H9 (cell line): ENCODE measurements around the gene MALL. TPM values are rescaled to one million over a fixed set of nuclear protein-coding genes. Genes with fewer than 3 reads are reported as not detected.
"Not testable (repeated sequence)": the region's sequence is repeated elsewhere in the genome, so short reads cannot be mapped to it uniquely, and the experiment has no call there.

Experiments
- DNase-seq: peaks from one replicate; pipeline ENCODE4 v3.0.0-alpha.2; 2017
- H2AFZ ChIP-seq: one replicate; pipeline ENCODE4 v1.6.1; 2013; ENCODE audit warnings: mild to moderate bottlenecking, low read length, control low read depth, moderate library complexity
- H2AK5ac ChIP-seq: 2 replicates; pipeline ENCODE4 v1.6.1; 2013; ENCODE audit warnings: low read length, control low read depth, mixed read lengths; ENCODE audit not compliant: insufficient read length
- H2BK120ac ChIP-seq: one replicate; pipeline ENCODE4 v1.6.1; 2013; ENCODE audit warnings: low read depth, mild to moderate bottlenecking, low read length, control low read depth, inconsistent platforms; ENCODE audit not compliant: poor library complexity, severe bottlenecking
- H2BK12ac ChIP-seq: 2 replicates; pipeline ENCODE4 v1.6.1; 2013; ENCODE audit warnings: low read length, control low read depth, mixed read lengths, low read depth; ENCODE audit not compliant: insufficient read length
- H2BK15ac ChIP-seq: 2 replicates; pipeline ENCODE4 v1.6.1; 2013; ENCODE audit warnings: low read depth, low read length, control low read depth
- H2BK20ac ChIP-seq: one replicate; pipeline ENCODE4 v1.6.1; 2013; ENCODE audit warnings: low read depth, mild to moderate bottlenecking, low read length, control low read depth, inconsistent platforms; ENCODE audit not compliant: poor library complexity, severe bottlenecking
- H2BK5ac ChIP-seq: 2 replicates; pipeline ENCODE4 v1.6.1; 2013; ENCODE audit warnings: low read length, control low read depth, mixed read lengths; ENCODE audit not compliant: insufficient read length
- H3K14ac ChIP-seq: 2 replicates; pipeline ENCODE4 v1.6.1; 2013; ENCODE audit warnings: low read length, control low read depth; ENCODE audit not compliant: insufficient read depth
- H3K18ac ChIP-seq: 2 replicates; pipeline ENCODE4 v1.6.1; 2013; ENCODE audit warnings: low read depth, mild to moderate bottlenecking, mixed read lengths, low read length, control low read depth; ENCODE audit not compliant: insufficient read length
- H3K23ac ChIP-seq: 2 replicates; pipeline ENCODE4 v1.6.1; 2013; ENCODE audit warnings: low read length, control low read depth, mixed read lengths, low read depth; ENCODE audit not compliant: insufficient read length
- H3K23me2 ChIP-seq: 2 replicates; pipeline ENCODE4 v1.6.1; 2013; ENCODE audit warnings: low read depth, mild to moderate bottlenecking, mixed read lengths, low read length, control low read depth; ENCODE audit not compliant: insufficient read length, poor library complexity, severe bottlenecking
- H3K27ac ChIP-seq: 2 replicates; pipeline ENCODE4 v1.5.1; 2013; ENCODE audit warnings: low read length, control low read depth, mixed read lengths, low read depth; ENCODE audit not compliant: insufficient read length
- H3K27me3 ChIP-seq: 2 replicates; pipeline ENCODE4 v1.6.1; 2013; ENCODE audit warnings: low read length, control low read depth, inconsistent platforms; ENCODE audit not compliant: insufficient read depth
- H3K4ac ChIP-seq: 2 replicates; pipeline ENCODE4 v1.6.1; 2013; ENCODE audit warnings: low read depth, mild to moderate bottlenecking, control low read depth, inconsistent platforms, low read length, moderate library complexity
- H3K4me1 ChIP-seq: 2 replicates; pipeline ENCODE4 v1.6.1; 2013; ENCODE audit warnings: low read length, control low read depth, inconsistent platforms; ENCODE audit not compliant: insufficient read depth
- H3K4me2 ChIP-seq: 2 replicates; pipeline ENCODE4 v1.6.1; 2013; ENCODE audit warnings: low read length, control low read depth, mixed read lengths; ENCODE audit not compliant: insufficient read length, insufficient read depth
- H3K56ac ChIP-seq: 2 replicates; pipeline ENCODE4 v1.6.1; 2013; ENCODE audit warnings: low read depth, mild to moderate bottlenecking, mixed read lengths, low read length, control low read depth; ENCODE audit not compliant: insufficient read length
- H3K79me1 ChIP-seq: 2 replicates; pipeline ENCODE4 v1.6.1; 2013; ENCODE audit warnings: low read depth, mild to moderate bottlenecking, moderate library complexity, low read length, control low read depth, inconsistent platforms; ENCODE audit not compliant: insufficient read depth, poor library complexity, severe bottlenecking
- H3K79me2 ChIP-seq: 2 replicates; pipeline ENCODE4 v1.6.1; 2013; ENCODE audit warnings: low read length, control low read depth, inconsistent platforms; ENCODE audit not compliant: insufficient read depth
- H3K9ac ChIP-seq: 2 replicates; pipeline ENCODE4 v1.6.1; 2013; ENCODE audit warnings: low read length, control low read depth, mixed read lengths; ENCODE audit not compliant: insufficient read length; ENCODE audit errors: extremely low read depth
- H3K9me3 ChIP-seq: one replicate; pipeline ENCODE4 v1.6.1; 2013; ENCODE audit warnings: low read depth, low read length, inconsistent platforms; ENCODE audit not compliant: control insufficient read depth
- H3T11ph ChIP-seq: one replicate; pipeline ENCODE4 v1.6.1; 2013; ENCODE audit warnings: mild to moderate bottlenecking, low read length, control low read depth, inconsistent platforms
- H4K20me1 ChIP-seq: one replicate; pipeline ENCODE4 v1.6.1; 2013; ENCODE audit not compliant: control insufficient read depth, insufficient read length, insufficient read depth
- H4K5ac ChIP-seq: 2 replicates; pipeline ENCODE4 v1.6.1; 2013; ENCODE audit warnings: low read depth, mild to moderate bottlenecking, mixed read lengths, low read length, control low read depth; ENCODE audit not compliant: insufficient read length
- H4K8ac ChIP-seq: replicated peaks from 2 replicates; pipeline ENCODE4 v1.6.1; 2013; ENCODE audit warnings: low read length, control low read depth, mixed read lengths, low read depth; ENCODE audit not compliant: insufficient read length
- H4K91ac ChIP-seq: 2 replicates; pipeline ENCODE4 v1.6.1; 2013; ENCODE audit warnings: low read depth, mild to moderate bottlenecking, moderate library complexity, mixed read lengths, low read length, control low read depth; ENCODE audit not compliant: insufficient read length
- H3K27ac Mint-ChIP-seq, 3 experiments: 2 replicates in 2 of 3; 3 replicates in 1 of 3; pipeline ENCODE4 v1.8.0; 2020 to 2021; ENCODE audit warnings: mixed read lengths in 3 of 3, mild to moderate bottlenecking in 1 of 3, moderate library complexity in 1 of 3
- H3K27me3 Mint-ChIP-seq: 2 replicates; pipeline ENCODE4 v1.8.0; 2021; ENCODE audit warnings: low read depth, mild to moderate bottlenecking, moderate library complexity, mixed read lengths
- H3K36me3 Mint-ChIP-seq, 3 experiments: 2 replicates in 2 of 3; 3 replicates in 1 of 3; pipeline ENCODE4 v1.8.0; 2020 to 2021; ENCODE audit warnings: low read depth in 3 of 3, mixed read lengths in 3 of 3; ENCODE audit not compliant: insufficient read depth in 1 of 3
- H3K4me1 Mint-ChIP-seq, 2 experiments: 2 replicates each; pipeline ENCODE4 v1.8.0; 2020; ENCODE audit warnings: mixed read lengths in 2 of 2
- H3K4me3 Mint-ChIP-seq, 2 experiments: 2 replicates in 1 of 2; 3 replicates in 1 of 2; pipeline ENCODE4 v1.8.0; 2020 to 2021; ENCODE audit warnings: mild to moderate bottlenecking in 2 of 2, mixed read lengths in 2 of 2, moderate library complexity in 1 of 2
- H3K9me3 Mint-ChIP-seq, 2 experiments: 2 replicates in 1 of 2; 3 replicates in 1 of 2; pipeline ENCODE4 v1.8.0; 2020; ENCODE audit warnings: mild to moderate bottlenecking in 2 of 2, mixed read lengths in 2 of 2, moderate library complexity in 1 of 2
- WGBS: extraction: QIAGEN DNeasy Blood & Tissue Kit; methylation state at CpG from one replicate; pipeline ENCODE4 v1.1.7; 2013; ENCODE audit warnings: missing lambda C conversion rate, low lambda C conversion rate, mixed read lengths; ENCODE audit not compliant: insufficient read length; ENCODE audit errors: extremely low coverage; 5-methylcytosine and 5-hydroxymethylcytosine counted together
- total RNA-seq: library from RNA; stranded (reverse); gene quantifications from 2 replicates; pipeline ENCODE4 v1.2.1, GENCODE V29; 2021

The MALL gene
- total RNA-seq, 1 experiment from 2014 or later, result 5.0 TPM

DNA sequence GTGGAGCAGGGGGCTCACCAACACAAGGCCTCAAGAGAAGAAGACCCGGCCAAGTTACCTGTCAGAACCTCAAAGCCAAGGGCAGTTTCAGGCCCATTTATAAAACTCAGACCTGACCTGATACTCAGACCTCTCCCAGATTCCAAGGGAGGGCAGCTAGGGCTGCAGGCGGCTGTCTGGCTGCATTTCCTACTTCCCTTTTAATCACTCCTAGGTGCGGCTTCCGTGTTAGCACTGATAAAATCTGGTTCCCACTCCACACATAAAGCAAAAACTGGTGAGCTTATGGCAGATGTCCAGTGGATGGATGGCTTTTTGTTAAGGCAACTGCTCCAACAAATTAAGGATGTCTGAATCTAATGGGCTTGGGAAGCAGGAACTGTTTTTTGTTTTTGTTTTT, 63.5 kb downstream of the MALL start:
- not testable (repeated sequence) for H2BK15ac ChIP-seq, H3K4me2 ChIP-seq, H3K9me3 ChIP-seq, DNase-seq, H2AK5ac ChIP-seq, H3K36me3 Mint-ChIP-seq, H3K23ac ChIP-seq, H3K14ac ChIP-seq, H2BK12ac ChIP-seq, H3K79me2 ChIP-seq, H3K18ac ChIP-seq, H3K4me3 Mint-ChIP-seq, H3K4me1 ChIP-seq, H4K5ac ChIP-seq, H3K9me3 Mint-ChIP-seq, H2BK120ac ChIP-seq, H2BK20ac ChIP-seq, H4K8ac ChIP-seq, H3T11ph ChIP-seq, H3K56ac ChIP-seq, H2AFZ ChIP-seq, H4K91ac ChIP-seq, H3K79me1 ChIP-seq, H3K27me3 Mint-ChIP-seq, H3K23me2 ChIP-seq, H3K27ac ChIP-seq, H3K4ac ChIP-seq, H3K4me1 Mint-ChIP-seq, H3K27me3 ChIP-seq, H3K27ac Mint-ChIP-seq, H3K9ac ChIP-seq, H2BK5ac ChIP-seq, H4K20me1 ChIP-seq
- WGBS, result no CpG with 5 or more reads among the region's 4 CpGs

DNA sequence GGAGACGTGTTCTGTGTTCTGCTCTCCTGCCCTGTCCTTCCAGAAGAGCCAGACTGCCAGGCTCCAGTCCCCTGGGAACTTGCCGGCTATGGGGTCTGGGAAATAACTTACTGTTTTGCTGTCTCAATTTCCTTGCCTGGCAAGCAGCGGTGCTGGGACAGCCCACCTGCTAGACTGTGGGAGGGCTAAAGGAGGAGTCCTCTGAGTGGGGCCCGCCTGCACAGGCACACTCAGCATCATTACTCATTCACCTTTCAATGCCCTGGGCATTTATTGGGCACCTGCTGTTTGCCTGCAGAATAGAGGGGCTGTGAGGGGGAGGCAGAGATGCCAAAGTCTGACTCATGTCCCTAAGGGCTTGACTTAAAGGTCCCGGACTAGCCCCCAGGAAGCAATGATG, 65.4 kb downstream of the MALL start:
- not testable (repeated sequence) for H3K27me3 Mint-ChIP-seq, H3K4me2 ChIP-seq, H3K27me3 ChIP-seq, H3K9me3 ChIP-seq, H2BK15ac ChIP-seq, H2AK5ac ChIP-seq, H3K79me1 ChIP-seq, H2BK5ac ChIP-seq, H3K18ac ChIP-seq, H3K4me3 Mint-ChIP-seq, H3K14ac ChIP-seq, H3K9ac ChIP-seq, H3K4ac ChIP-seq, H4K8ac ChIP-seq, H3K9me3 Mint-ChIP-seq, H2BK120ac ChIP-seq, H3K79me2 ChIP-seq, H3K4me1 Mint-ChIP-seq, DNase-seq, H3K23ac ChIP-seq, H3K27ac Mint-ChIP-seq, H3T11ph ChIP-seq, H4K20me1 ChIP-seq, H3K4me1 ChIP-seq, H2BK12ac ChIP-seq, H2BK20ac ChIP-seq, H3K27ac ChIP-seq, H3K23me2 ChIP-seq, H2AFZ ChIP-seq, H4K5ac ChIP-seq, H3K56ac ChIP-seq, H3K36me3 Mint-ChIP-seq, H4K91ac ChIP-seq
- no CpG with 5 or more reads among the region's 5 CpGs for WGBS
